22Rv1 (cell line): ENCODE results near the gene VPS35L.

Experiments
- CTCF ChIP-seq: fragments of 450-650 bp; IDR thresholded peaks from 2 replicates; pipeline ENCODE4 v1.5.1; 2017; ENCODE audit warnings: mild to moderate bottlenecking
- ZFX ChIP-seq: fragments of 450-650 bp; IDR thresholded peaks from 2 replicates; pipeline ENCODE4 v1.6.1; 2017; ENCODE audit warnings: antibody characterized with exemption, borderline replicate concordance

GRCh38 chr16:19523559-19524355 lies 31.7 kb upstream of the VPS35L start, which contains the start of gene CCP110:
- no peak for TF ChIP-seq CTCF
- TF ChIP-seq ZFX = no peak
